HG02852 (cell line): ENCODE measurements around the gene ASAP3.
"Not testable (repeated sequence)": the region's sequence is repeated elsewhere in the genome, so short reads cannot be mapped to it uniquely, and the experiment has no call there.

Experiments
- ATAC-seq: cut with Tn5 transposase; IDR thresholded peaks from one replicate; pipeline ENCODE4 v1.9.1; 2021; ENCODE audit warnings: mild to moderate bottlenecking, moderate library complexity; ENCODE audit not compliant: unreplicated experiment

The ASAP3 gene

DNA sequence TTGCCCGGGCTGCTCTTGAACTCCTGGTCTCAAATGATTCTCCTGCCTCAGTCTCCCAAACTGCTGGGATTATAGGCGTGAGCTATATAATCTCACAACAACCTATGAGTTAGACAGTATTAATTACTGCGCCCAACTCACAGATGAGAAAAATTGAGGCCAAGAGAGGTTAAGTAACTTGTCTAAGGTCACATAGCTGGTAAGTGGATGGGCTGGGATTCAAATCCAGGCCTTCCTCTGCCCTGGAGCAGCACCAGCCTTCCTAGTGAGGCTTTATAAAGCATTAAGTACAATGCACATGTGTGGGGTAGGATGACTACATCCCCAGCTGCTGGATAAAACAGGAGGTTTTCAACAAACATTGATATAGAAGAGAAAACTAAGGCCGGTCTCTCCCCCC is 31.9 kb upstream of the ASAP3 start:
- no peak for ATAC-seq

DNA sequence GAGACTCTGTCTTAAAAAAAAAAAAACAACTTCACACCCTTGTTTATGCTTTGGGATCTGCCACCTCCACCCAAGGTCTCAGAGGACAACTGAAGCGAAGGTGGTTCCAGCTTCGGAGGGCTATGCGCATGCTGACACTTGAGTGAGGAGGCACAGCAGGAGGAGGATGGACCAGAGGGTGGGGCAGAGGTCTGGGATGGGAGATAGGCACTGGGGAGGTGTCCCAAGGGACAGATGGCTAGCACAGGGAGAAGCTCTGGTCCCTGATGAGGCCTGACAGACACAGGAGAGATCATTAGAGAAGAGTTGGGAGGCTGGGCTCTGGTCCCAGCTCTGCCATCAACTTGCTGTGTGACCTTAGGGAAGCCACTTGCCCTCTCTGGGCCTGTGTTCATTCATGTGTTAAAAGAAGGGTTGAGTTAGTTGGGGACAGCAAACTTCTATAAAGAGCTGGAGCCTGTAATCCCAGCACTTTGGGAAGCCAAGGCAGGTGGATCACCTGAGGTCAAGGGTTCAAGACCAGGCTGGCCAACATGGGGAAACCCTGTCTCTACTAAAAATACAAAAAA is 30.2 kb upstream of the ASAP3 start:
- no peak for ATAC-seq

DNA sequence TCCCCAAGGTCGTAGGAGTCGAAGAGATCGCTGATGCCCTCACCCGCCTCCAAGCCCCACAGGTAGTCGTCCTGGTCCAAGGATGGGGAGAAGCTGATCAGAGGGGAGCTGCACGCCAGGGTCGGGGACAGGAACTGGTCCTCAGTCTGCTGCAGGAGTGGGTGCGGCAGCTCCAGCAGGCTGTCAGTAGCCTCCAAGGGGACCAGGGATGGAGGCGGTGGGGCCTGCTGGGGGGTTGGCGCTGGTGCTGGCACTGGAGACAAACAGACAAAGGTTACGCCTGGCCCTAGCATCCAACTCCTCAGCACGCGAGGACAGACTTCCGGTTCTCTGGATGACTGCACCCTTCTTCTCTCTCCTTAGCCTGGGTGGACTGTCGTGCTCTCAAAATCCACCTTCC is 25.9 kb upstream of the ASAP3 start:
- ATAC-seq = no peak

DNA sequence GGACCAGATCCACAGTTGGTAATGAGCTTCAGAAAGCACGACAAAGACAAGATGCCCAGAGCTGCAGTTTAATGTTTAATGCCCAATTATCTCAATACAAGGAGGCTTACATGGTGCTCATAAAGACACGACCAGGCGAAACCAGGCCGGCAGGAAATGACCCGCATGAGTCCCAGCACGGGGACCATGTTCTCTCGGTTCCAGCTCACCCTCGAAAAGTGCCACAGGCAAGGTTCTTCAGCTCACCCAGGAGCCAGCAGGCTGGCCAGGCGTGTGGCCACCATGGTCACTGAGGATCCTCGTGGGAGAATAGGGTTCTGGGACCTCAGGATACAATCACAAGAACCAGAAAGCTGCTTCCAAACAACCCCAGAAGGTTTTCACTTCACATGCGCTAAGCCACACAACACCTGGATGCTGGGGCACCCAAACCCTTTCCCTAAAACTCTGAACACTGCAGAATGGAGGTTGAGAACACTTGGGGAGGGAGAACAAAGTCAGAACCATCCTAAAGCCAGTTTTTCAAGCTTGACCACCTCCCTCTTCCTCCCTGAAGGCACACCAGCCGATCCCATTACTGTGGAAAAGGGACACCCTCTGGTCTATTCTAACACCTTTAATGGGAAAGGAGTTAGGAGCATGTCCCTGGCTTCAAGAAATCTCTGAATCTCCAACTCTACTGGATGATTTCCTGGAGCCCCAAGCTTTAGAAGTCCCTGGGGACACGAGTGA is 22.6 kb upstream of the ASAP3 start:
- ATAC-seq = no peak

DNA sequence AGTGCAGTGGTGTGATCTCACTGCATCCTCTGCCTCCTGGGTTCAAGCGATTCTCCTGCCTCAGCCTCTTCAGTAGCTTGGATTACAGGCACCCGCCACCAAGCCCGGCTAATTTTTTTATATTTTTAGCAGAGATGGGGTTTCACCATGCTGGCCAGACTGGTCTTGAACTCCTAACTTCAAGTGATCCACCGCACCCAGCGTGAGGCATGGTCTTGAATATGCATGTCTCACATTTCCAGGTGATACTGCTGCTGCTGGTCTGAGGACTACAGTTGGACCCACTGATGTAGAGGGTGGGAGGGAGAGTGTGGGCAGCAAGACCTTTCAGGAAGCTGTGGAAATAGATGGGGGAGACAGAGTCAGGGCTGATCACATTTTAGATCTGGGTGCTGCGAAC is 21.9 kb upstream of the ASAP3 start:
- ATAC-seq = no peak

DNA sequence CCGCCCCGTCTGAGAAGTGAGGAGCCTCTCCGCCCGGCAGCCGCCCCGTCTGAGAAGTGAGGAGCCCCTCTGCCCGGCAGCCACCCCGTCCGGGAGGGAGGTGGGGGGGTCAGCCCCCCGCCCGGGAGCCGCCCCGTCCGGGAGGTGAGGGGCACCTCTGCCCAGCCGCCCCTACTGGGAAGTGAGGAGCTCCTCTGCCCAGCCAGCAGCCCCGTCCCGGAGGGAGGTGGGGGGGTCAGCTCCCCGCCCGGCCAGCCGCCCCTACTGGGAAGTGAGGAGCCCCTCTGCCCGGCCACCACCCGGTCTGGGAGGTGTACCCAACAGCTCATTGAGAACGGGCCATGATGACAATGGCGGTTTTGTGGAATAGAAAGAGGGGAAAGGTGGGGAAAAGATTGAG is 20.2 kb upstream of the ASAP3 start:
- not testable (repeated sequence) for ATAC-seq

DNA sequence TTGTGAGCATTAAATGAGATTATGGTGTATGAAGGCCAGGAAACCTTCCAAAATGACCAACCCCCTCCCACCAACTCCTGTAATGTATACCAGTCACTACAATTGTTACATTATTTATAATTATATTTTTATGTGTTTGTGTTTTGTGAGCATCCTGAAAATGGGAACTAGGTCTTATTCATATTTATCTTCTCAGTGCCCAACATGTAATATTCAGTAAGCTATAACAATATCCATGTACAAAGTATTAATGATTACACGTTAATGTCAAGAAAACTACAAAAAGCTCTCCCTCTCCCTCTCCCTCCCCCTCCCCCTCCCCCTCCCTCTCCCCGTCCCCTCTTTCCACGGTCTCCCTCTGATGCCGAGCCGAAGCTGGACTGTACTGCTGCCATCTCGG is 19.0 kb upstream of the ASAP3 start:
- ATAC-seq = no peak

DNA sequence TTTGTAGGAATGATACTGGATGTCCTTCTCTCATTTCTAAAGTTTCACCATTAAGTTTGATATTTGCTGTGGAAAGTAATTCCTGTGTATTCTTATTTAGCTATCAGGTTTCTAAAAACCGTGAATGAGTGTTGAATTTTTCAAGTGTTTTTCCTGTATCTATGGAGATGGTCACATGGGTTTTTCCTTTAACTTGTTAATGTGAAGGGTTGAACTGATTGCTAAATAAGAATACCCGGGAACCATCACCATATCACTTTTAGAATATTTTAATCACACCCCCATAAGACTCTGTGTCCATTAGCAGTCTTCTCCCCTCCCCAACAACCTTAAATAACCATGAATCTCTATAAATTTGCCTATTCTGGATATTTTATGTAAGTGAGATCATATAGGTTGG is 16.5 kb upstream of the ASAP3 start:
- no peak for ATAC-seq

DNA sequence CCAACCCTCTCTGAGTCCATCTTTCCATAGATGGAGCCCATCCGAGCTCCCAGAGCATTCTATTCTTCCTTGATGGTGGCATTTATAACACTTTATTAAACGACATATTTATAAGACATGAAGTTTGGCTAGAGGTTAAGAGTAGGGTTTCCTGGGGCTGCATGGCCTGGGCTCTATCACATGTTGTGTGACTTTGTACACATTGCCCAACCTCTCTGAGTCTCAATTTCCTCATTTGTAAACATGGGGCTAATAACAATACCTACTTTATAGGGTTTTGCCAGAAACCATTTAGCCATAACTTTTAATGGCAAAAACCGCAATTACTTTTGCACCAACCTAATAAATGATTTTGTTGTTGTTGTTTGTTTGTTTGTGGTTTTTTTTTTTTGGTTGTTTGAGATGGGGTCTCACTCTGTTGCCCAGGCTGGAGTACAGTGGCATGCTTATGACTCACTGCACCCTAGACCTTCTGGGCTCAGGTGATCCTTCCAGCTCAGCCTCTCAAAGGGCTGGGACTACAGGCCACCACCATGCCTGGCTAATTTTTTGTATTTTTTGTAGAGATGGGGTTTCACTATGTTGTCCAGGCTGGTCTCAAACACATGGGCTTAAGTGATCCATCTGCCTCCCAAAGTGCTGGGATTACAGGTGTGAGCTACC is 13.9 kb upstream of the ASAP3 start:
- no peak for ATAC-seq

DNA sequence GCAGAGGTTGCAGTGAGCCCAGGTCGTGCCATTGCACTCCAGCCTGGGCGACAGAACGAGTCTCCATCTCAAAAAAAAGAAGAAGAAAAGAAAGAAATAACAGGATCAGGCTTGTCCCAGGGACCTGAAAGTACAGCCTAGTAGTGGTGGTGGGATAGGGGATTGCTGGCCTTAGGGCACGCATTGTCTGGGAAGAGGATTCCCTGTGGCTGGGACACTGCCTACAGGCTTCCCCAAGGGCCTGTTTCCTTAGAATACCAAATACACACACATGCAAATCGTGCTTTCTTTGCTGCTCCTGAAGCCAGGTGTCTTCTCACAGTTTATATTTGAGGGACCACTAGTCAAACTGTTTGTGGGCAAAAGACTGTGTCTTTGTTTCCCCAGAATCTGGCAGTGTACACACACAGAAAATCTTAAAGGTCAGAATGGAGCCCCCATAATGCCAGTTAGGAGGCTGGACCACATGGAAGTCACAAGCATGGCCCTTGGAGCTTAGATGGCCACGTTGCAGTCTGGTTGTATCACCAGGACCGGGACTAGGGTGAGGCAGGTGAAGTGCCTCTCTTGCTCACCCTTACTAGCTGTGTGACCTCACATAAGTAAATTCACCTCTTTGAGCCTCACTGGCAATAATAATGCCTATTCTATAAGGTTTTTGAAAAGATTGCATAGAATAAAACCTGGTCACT is 12.7 kb upstream of the ASAP3 start:
- no peak for ATAC-seq

DNA sequence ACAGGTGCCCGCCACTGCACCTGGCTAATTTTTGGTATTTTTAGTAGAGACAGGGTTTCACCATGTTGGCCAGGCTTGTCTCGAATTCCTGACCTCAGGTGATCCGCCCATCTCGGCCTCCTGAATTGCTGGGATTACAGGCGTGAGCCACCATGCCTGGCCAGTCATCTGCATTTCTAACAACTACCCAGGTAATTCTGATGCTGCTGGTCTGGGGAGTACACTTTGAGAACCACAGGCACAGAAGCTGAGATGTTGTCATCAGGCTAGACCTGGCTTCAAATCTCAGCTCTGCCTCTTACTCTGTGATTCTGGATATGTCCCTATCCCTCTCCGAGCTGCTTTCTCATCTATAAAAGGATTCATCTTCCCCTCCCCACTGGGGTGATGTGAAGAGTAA is 10.9 kb upstream of the ASAP3 start:
- not testable (repeated sequence) for ATAC-seq

DNA sequence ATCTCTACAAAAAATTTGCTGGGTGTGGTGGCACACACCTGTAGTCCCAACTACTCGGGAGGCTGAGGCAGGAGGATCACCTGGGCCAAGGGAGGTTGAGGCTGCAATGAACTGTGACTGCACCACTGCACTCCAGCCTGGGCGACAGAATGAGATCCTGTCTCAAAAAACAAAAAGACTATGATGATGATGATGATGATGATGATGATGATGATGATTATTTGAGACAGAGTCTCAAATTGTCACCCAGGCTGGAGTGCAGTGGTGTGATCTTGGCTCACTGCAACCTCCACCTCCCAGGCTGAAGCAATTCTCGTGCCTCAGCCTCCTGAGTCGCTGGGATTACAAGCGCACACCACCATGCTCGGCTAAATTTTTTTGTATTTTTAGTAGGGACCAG is 8.8 kb upstream of the ASAP3 start:
- ATAC-seq = not testable (repeated sequence)

DNA sequence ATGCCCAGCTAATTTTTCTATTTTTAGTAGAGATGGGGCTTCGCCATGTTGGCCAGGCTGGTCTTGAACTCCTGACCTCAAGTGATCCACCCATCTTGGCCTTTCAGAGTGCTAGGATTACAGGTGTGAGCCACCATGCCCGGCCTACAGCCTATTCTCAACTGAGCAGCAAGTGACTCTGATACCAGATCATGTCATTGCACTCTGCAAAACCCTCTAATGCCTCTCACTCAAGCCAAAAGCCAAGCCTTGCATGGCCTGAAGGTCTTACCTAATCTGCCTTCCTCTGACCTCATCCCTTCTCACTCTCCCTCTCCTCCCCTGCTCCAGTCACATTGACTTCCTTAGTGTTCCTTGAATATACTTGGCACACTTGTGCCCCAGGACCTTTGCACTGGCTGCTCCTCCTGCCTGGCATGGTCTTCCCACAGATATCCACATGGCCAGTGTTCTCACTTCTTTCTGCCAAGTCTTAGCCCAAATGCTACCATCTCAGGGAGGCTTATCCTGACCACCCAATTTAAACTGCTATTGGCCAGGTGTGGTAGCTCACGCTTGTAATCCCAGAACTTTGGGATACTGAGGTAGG is 8.2 kb upstream of the ASAP3 start:
- ATAC-seq = no peak

DNA sequence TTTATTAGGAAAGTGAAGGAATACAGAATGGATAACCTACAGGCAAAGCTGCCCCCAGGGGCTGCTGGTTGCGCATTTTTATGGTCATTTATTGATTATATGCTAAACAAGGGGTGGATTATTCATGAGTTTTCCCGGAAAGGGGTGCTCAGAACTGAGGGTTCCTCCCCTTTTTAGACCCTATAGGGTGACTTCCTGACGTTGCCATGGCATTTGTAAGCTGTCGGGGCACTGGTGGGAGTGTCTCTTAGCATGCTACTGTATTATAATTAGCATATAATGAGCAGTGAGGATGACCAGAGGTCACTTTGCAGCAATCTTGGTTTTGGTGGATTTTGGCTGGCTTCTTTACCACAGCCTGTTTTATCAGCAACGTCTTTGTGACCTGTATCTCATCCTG is 5.9 kb upstream of the ASAP3 start:
- ATAC-seq = no peak

DNA sequence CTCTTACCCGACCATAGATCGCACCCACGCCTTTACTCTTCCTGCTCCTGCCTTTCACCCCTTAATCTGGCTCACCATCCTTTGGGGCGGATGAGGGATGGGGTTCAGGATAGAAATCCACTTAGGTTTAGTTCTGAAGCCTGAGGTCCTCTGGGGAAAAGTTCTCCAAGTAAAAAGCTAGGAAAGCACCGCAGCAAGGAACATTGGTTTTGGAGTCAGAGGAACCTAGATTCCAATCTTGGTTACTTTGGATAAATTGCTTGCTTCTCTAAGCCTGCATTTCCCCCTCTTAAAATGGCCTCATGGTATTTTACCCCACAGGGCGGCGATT is 988 bp upstream of the ASAP3 start:
- ATAC-seq = no peak

DNA sequence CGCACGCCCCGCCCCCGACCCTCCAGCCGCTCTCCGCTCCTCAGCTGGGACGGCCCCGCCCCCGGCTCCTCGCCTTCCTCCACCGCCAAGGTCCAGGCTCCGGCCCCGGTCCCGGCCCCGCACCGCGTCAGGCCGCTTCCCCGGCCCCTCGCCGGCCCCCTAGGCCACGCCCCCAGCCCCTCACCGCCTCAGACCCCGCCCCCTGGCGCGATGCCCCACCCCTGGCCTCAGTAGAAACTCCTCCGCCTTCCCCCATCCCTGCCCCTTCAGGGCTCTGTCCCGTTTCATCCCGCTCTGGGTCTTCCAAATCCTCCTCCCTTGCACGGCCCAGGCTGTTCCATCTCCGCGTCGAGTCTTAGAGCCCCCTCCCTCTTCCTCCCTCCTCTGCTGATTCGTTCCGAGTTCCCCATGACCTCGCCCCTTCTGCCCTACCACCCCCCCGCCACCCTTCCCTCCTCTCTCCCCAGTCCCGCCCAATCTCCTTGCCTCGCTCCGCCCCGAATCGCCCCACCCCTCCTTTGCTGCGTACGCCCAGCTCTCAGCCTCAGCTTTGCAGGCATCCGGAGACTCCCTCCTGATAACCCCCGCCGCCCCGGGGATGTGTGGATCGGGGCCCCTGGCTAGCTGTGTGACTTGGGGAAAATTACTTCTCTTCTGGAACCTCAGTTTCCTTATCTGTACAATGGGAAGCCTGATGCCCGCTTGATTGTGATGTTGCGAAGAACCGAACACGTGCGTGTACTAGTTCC is 448 bp upstream of the ASAP3 start:
- ATAC-seq = no peak

DNA sequence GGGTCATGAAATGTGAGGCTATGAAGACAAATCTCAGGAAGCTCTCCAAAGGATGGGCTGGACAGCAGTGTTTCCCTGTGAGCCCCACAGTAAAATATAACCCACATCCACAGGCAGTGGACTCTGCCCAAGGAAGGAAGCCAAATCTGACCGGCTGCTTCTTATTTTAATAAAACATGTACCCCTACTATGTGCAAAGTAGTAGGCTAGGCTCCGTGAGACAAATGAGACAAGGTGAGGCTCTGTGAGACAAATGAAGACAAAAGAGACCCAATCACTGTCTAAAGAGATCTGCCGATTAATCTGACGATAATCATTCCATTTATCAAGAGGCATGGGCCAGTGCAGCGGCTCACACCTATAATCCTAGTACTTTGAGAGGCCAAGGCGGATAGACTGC is 2.1 kb downstream of the ASAP3 start:
- ATAC-seq = no peak

DNA sequence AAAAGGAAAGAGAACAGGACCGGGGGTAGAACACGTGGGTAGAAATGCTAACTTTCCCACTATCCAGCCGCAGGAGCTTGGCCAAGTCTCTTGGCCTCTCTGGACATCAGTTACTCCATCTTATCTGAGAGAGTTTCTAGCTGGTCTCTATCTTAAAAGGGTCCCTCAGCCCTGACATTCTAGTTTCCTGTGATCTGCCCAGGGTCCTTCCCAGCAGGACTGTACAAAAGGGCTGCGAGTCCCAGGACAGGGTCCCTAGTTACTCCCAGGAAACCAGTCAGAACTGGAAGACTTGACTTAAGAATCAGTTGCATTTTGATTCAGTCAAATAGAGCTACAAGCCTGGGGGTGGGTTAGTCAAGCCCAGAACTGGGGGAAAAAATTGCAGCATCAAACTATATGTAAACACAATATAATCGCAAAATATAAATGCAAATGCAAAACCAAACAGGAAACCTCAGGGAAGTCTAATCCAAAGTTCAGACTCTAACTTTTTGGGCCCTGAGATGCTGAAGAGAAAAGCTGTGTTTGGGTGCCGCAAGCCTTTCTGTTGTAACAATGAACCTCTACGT is 2.9 kb downstream of the ASAP3 start:
- no peak for ATAC-seq

DNA sequence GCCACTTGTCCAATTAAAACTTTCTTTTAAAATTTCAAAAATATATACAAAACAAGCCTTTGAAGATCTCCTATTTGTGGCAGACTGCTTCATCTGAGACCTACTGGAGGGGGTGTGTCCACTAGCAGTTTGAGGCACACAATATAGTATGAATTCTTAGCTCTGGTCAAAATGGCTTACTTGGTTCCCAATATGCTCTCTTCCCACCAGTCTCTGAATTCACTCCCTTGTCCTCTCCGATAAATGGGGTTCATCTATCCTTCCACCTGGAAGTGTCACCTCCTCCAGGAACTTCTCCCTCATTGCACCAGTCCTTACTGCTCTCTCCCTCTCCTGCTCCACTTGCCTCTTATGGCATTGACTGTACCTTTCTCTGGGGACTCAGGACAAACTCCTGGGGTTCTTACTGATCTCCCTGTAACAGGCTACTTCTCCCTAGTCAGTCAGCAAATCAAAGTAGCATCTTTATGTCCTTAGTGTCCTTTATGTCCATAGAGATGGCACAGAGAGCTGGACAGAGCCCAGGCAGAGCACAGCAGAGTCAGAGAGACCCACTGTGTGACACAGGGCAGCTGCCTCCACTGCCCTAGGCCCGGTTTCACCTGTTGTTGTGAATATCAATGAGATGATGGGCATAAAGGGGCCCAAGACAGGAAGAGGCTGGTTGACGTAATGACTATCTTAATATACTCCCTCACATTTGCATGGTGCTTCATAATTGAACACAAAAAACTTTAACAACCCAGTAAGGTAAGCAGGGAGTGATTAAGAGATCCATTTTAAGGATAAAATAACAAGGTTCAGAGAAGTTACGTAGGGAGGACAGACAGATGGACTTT is 3.6 kb downstream of the ASAP3 start:
- no peak for ATAC-seq

DNA sequence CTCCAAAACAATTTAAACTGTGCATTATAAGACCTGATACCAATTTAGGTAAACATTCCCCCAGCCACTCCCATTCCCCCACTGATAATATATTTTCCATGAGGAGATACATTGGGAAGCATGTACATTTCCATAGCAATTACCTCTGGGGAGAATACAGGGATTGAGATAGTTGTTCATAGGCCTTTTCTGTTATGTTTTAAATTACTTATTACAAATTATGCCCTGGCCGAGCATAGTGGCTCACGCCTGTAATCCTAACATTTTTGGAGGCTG is 4.4 kb downstream of the ASAP3 start:
- ATAC-seq = no peak
